GM12878 (cell line): ENCODE measurements around the gene SMPDL3A. TPM values are rescaled to one million over a fixed set of nuclear protein-coding genes. Genes with fewer than 3 reads are reported as not detected.

Experiments used
- ATAC-seq: fragments of 200-7000 bp; cut with Tn5 transposase; 3 replicates; pipeline ENCODE4 v1.9.1; 2020; ENCODE audit warnings: mild to moderate bottlenecking, moderate library complexity
- BruUV-seq: library from RNA; stranded (reverse); fragments of 400-500 nt; replicated peaks from 2 replicates; lab custom pipeline; 2021; lab: Mats Ljungman, UMichigan
- CTCF ChIA-PET: fragments of 300-600 bp; sonication (Branson Sonifier 250); formaldehyde crosslinking; extraction: SDS; loops from one replicate; lab custom pipeline; 2021; ENCODE audit warnings: inconsistent platforms; lab: Yijun Ruan, JAX
- POLR2A ChIA-PET: fragments of 350-600 bp; formaldehyde crosslinking; extraction: SDS; loops from one replicate; lab custom pipeline; 2021; ENCODE audit warnings: inconsistent platforms; lab: Charles Lee
- RAD21 ChIA-PET: fragments of 300-600 bp; sonication (Branson Sonifier 250); formaldehyde crosslinking; loops from one replicate; lab custom pipeline; 2023; ENCODE audit warnings: antibody characterized with exemption; ENCODE audit not compliant: unreplicated experiment; lab: Charles Lee
- SMC1A ChIA-PET: fragments of 300-600 bp; sonication (Branson Sonifier 250); formaldehyde crosslinking; loops from one replicate; lab custom pipeline; 2023; ENCODE audit not compliant: unreplicated experiment, uncharacterized antibody; lab: Charles Lee
- DNase-seq: peaks from one replicate; pipeline ENCODE4 v3.0.0-alpha.2; 2011; ENCODE audit warnings: low read depth, low spot score
- FAIRE-seq: peaks from 3 replicates; lab custom pipeline; 2011; peaks lifted over from hg19 to GRCh38; lab: Jason Lieb, UNC
- H2AFZ ChIP-seq: 2 replicates; pipeline ENCODE4 v1.6.0; 2011; ENCODE audit warnings: low read depth, low read length, control low read depth; ENCODE audit not compliant: control insufficient read depth
- H3K27ac ChIP-seq: 2 replicates; pipeline ENCODE4 v1.5.1; 2011; ENCODE audit warnings: control low read depth; ENCODE audit not compliant: control insufficient read depth, insufficient read depth
- H3K27me3 ChIP-seq, 2 experiments: replicated peaks in 1 of 2; 2 replicates each; pipeline versions ENCODE4 v1.6.0 to v1.6.1; 2011; ENCODE audit warnings: low read length in 1 of 2; ENCODE audit not compliant: control insufficient read depth in 2 of 2, insufficient read depth in 2 of 2
- H3K36me3 ChIP-seq, 2 experiments: 2 replicates each; pipeline ENCODE4 v1.5.1; 2011; ENCODE audit warnings: low read length in 1 of 2; ENCODE audit not compliant: control insufficient read depth in 2 of 2, insufficient read depth in 2 of 2
- H3K4me1 ChIP-seq: 2 replicates; pipeline ENCODE4 v1.6.1; 2011; ENCODE audit warnings: mild to moderate bottlenecking, low read length, moderate library complexity, mixed read lengths; ENCODE audit not compliant: control insufficient read depth, insufficient read depth
- H3K4me2 ChIP-seq: 2 replicates; pipeline ENCODE4 v1.6.0; 2011; ENCODE audit warnings: control low read depth; ENCODE audit not compliant: control insufficient read depth, insufficient read depth
- H3K4me3 ChIP-seq: fragments of 200-600 bp; sonication (generic); 2 replicates; pipeline ENCODE4 v1.5.1; 2016
- H3K79me2 ChIP-seq: 2 replicates; pipeline ENCODE4 v1.6.0; 2011; ENCODE audit warnings: low read length; ENCODE audit not compliant: control insufficient read depth, insufficient read depth
- H3K9ac ChIP-seq: 2 replicates; pipeline ENCODE4 v1.8.0; 2011; ENCODE audit warnings: low read length, control low read depth, mixed read lengths; ENCODE audit not compliant: control insufficient read depth, insufficient read depth
- H3K9me3 ChIP-seq: replicated peaks from 3 replicates; pipeline ENCODE4 v1.5.1; 2011; ENCODE audit warnings: mild to moderate bottlenecking, low read length; ENCODE audit not compliant: control insufficient read depth, insufficient read depth
- H4K20me1 ChIP-seq: 2 replicates; pipeline ENCODE4 v1.6.0; 2011; ENCODE audit not compliant: control insufficient read depth, insufficient read depth
- CBX3 ChIP-seq: fragments of 200-600 bp; sonication (generic); IDR thresholded peaks from 2 replicates; pipeline ENCODE4 v1.6.1; 2016; ENCODE audit warnings: low read depth, borderline replicate concordance
- IKZF1 ChIP-seq: fragments of 450-650 bp; conservative IDR thresholded peaks from 2 replicates; pipeline ENCODE4 v1.6.1; 2017; ENCODE audit warnings: antibody characterized with exemption, mild to moderate bottlenecking
- IRF5 ChIP-seq: fragments of 450-650 bp; IDR thresholded peaks from 2 replicates; pipeline ENCODE4 v1.6.1; 2017; ENCODE audit warnings: borderline replicate concordance
- JUNB ChIP-seq: IDR thresholded peaks from 2 replicates; pipeline ENCODE4 v1.6.1; 2016; ENCODE audit warnings: antibody characterized with exemption, mild to moderate bottlenecking
- KAT2A ChIP-seq: conservative IDR thresholded peaks from 2 replicates; pipeline ENCODE4 v1.6.1; 2011; ENCODE audit warnings: low read depth, low read length; ENCODE audit not compliant: control insufficient read depth
- KDM1A ChIP-seq: fragments of 200-600 bp; sonication (generic); IDR thresholded peaks from 2 replicates; pipeline ENCODE4 v1.6.1; 2016; ENCODE audit warnings: borderline replicate concordance
- MYC ChIP-seq: IDR thresholded peaks from 2 replicates; pipeline ENCODE4 v1.6.1; 2011; ENCODE audit warnings: mild to moderate bottlenecking, low read length, moderate library complexity, inconsistent platforms; ENCODE audit not compliant: insufficient read depth, insufficient replicate concordance, insufficient read length, severe bottlenecking
- POLR2AphosphoS5 ChIP-seq: IDR thresholded peaks from 2 replicates; pipeline ENCODE4 v1.6.1; 2011; ENCODE audit warnings: mild to moderate bottlenecking, low read length, inconsistent platforms
- RBBP5 ChIP-seq: fragments of 200-600 bp; sonication (generic); conservative IDR thresholded peaks from 2 replicates; pipeline ENCODE4 v1.6.1; 2016
- TCF7 ChIP-seq: IDR thresholded peaks from 2 replicates; pipeline ENCODE4 v1.6.1; 2014; ENCODE audit warnings: antibody characterized with exemption, borderline replicate concordance
- ZBED1 ChIP-seq: IDR thresholded peaks from 2 replicates; pipeline ENCODE4 v1.6.1; 2016; ENCODE audit warnings: borderline replicate concordance
- WGBS: methylation state at CpG from one replicate; pipeline ENCODE4 v1.1.6; 2016; ENCODE audit warnings: low lambda C conversion rate; ENCODE audit not compliant: insufficient replicate concordance, insufficient coverage; ENCODE audit errors: missing lambda C conversion rate; 5-methylcytosine and 5-hydroxymethylcytosine counted together
- in situ Hi-C: fragments of 300-500 bp; cut with MboI; formaldehyde crosslinking; loops from 9 replicates; pipeline ENCODE4 v1.14.3; 2018; ENCODE audit warnings: mixed read lengths
- intact Hi-C: fragments of 100-400 bp; cut with micrococcal nuclease; formaldehyde crosslinking; loops from one replicate; pipeline ENCODE4 v1.14.2; 2022; ENCODE audit not compliant: unreplicated experiment
- polyA plus RNA-seq, 11 experiments: library from polyadenylated mRNA; depleted of rRNA in 4 of 11; unstranded in 6 of 11; stranded (reverse) in 5 of 11; fragments of >200 nt; fragmentation: Nextera tagmentation in 4 of 11; fragmentation: Illumina TruSeq in 1 of 11; extraction: Ambion mirVana in 4 of 11; extraction: Trizol in 1 of 11; gene quantifications; 1 replicate in 1 of 11; 2 replicates in 10 of 11; pipeline versions ENCODE4 v1.2.1 to v1.2.3, GENCODE V29; 2011 to 2016; ENCODE audit warnings: inconsistent platforms in 2 of 11, missing spikeins in 2 of 11, low read depth in 1 of 11
- total RNA-seq, 4 experiments: library from RNA; depleted of rRNA in 3 of 4; stranded (reverse); fragments of >200 nt in 3 of 4; fragmentation: Illumina TruSeq in 1 of 4; extraction: Trizol in 1 of 4; gene quantifications; 2 replicates each; pipeline versions ENCODE4 v1.2.1 to v1.2.3, GENCODE V29; 2013 to 2021
- TF ChIP-seq, protein P1 (sequence below): fragments of 450-650 bp; formaldehyde crosslinking; IDR thresholded peaks from 2 replicates; pipeline ENCODE4 v1.5.0; 2022; ENCODE audit warnings: mild to moderate bottlenecking, missing genetic modification characterization
- TF ChIP-seq, protein P2 (sequence below): IDR thresholded peaks from 2 replicates; pipeline ENCODE4 v1.6.1; 2011; ENCODE audit warnings: mild to moderate bottlenecking, low read depth, low read length, moderate library complexity; ENCODE audit not compliant: insufficient replicate concordance
- TF ChIP-seq, protein P3 (sequence below): fragments of 150-350 bp; IDR thresholded peaks from 2 replicates; pipeline ENCODE4 v1.6.1; 2014; ENCODE audit warnings: mild to moderate bottlenecking, low read depth, low read length

The SMPDL3A gene
- total and polyA plus RNA-seq, 10 of the 15 experiments (the other 5 are each of a cell fraction or from before 2014, with no cell fraction given), result 0.05 to 0.91 (median 0.09) TPM; not detected in 3

DNA sequence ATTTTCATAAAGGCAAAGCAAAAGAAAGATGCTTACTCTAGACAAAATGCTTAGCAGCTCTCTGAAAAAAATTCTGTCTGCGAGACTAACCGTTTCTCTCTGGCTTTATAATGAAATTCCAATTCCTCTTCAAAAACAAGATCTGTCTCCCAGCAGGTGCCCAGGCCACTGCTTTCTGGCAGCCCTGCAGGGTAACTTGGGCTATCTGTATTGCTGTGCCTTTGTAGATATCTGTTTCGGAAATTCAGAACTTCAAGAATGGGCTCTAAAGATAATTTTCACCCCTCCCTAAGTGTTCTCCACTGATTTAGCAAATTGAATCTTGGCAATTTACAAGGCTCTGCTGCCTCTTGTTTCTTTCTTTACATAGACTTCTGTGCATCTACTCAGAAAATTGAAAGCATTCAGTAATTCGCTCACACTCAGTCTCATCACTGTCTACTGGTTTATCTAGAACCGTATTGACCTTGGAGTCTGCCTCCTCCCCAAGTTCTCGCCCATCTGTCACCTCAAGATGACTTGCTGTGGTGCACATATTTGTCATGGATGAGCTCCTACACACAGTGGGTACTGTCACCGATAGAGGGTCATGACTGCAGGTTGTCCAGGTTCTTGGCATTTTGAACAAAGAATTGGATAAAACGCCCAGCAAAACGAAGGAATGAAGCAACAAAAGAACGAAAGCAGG, 35.9 kb upstream of the SMPDL3A start:
- H3K27ac ChIP-seq, result no peak overlapping the region
- ChIA-PET SMC1A (interaction anchor here (0.8 to 6.0 kb wide), 22 partner anchors 9 to 261 kb away, joined by 3 to 98 read pairs (median 4); partner anchors contain the start of gene SMPDL3A), RAD21 (interaction anchor here (0.7 to 6.3 kb wide), 12 partner anchors 20 to 143 kb away, joined by 3 to 57 read pairs (median 5); partner anchors contain the start of genes PKIB and SMPDL3A), CTCF (interaction anchor here (0.8 to 6.6 kb wide), 13 partner anchors 9 to 117 kb away, joined by 3 to 67 read pairs (median 4); partner anchors contain the start of gene SMPDL3A), POLR2A (interaction anchor here (0.6 to 2.4 kb wide), 4 partner anchors 31 to 45 kb away, joined by 3 to 14 read pairs (median 8); partner anchors contain the start of gene SMPDL3A)
- H4K20me1 ChIP-seq, result no peaks in the 10 kb centered on the region
- H3K27me3 ChIP-seq, result no peaks in the 10 kb centered on the region
- no peak overlapping the region for H3K4me2 ChIP-seq
- BruUV-seq, result no TSS peak
- FAIRE-seq, result no peak
- ATAC-seq, result no peak
- H3K36me3 ChIP-seq, result no peaks in the 10 kb centered on the region
- 0 out of 2 replicates have a peak, but pooled peaks cover 3% of the 10 kb centered on the region for H3K4me1 ChIP-seq
- no peaks in the 10 kb centered on the region for H3K79me2 ChIP-seq
- H3K4me3 ChIP-seq, result no peak overlapping the region
- in situ Hi-C loops, result no loop called here
- intact Hi-C loops, result no loop called here
- no peak overlapping the region for H3K9ac ChIP-seq
- no peaks in the 10 kb centered on the region for H3K9me3 ChIP-seq
- H2AFZ ChIP-seq, result no peak overlapping the region
- no peak for DNase-seq
- 33% methylated on average over 10 of the region's 10 CpGs for WGBS
- TF ChIP-seq KDM1A (no peak), MYC (no peak), JUNB (no peak), POLR2AphosphoS5 (no peak), TCF7 (no peak), IRF5 (no peak), KAT2A (no peak), RBBP5 (no peak), CBX3 (no peak), ZBED1 (no peak), IKZF1 (no peak)
- TF ChIP-seq, protein P1, sequence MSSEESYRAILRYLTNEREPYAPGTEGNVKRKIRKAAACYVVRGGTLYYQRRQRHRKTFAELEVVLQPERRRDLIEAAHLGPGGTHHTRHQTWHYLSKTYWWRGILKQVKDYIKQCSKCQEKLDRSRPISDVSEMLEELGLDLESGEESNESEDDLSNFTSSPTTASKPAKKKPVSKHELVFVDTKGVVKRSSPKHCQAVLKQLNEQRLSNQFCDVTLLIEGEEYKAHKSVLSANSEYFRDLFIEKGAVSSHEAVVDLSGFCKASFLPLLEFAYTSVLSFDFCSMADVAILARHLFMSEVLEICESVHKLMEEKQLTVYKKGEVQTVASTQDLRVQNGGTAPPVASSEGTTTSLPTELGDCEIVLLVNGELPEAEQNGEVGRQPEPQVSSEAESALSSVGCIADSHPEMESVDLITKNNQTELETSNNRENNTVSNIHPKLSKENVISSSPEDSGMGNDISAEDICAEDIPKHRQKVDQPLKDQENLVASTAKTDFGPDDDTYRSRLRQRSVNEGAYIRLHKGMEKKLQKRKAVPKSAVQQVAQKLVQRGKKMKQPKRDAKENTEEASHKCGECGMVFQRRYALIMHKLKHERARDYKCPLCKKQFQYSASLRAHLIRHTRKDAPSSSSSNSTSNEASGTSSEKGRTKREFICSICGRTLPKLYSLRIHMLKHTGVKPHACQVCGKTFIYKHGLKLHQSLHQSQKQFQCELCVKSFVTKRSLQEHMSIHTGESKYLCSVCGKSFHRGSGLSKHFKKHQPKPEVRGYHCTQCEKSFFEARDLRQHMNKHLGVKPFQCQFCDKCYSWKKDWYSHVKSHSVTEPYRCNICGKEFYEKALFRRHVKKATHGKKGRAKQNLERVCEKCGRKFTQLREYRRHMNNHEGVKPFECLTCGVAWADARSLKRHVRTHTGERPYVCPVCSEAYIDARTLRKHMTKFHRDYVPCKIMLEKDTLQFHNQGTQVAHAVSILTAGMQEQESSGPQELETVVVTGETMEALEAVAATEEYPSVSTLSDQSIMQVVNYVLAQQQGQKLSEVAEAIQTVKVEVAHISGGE (CRISPR knock-in tag), result no peak
- TF ChIP-seq, protein P2, sequence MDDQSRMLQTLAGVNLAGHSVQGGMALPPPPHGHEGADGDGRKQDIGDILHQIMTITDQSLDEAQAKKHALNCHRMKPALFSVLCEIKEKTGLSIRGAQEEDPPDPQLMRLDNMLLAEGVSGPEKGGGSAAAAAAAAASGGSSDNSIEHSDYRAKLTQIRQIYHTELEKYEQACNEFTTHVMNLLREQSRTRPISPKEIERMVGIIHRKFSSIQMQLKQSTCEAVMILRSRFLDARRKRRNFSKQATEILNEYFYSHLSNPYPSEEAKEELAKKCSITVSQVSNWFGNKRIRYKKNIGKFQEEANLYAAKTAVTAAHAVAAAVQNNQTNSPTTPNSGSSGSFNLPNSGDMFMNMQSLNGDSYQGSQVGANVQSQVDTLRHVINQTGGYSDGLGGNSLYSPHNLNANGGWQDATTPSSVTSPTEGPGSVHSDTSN, result no peak
- TF ChIP-seq, protein P3, sequence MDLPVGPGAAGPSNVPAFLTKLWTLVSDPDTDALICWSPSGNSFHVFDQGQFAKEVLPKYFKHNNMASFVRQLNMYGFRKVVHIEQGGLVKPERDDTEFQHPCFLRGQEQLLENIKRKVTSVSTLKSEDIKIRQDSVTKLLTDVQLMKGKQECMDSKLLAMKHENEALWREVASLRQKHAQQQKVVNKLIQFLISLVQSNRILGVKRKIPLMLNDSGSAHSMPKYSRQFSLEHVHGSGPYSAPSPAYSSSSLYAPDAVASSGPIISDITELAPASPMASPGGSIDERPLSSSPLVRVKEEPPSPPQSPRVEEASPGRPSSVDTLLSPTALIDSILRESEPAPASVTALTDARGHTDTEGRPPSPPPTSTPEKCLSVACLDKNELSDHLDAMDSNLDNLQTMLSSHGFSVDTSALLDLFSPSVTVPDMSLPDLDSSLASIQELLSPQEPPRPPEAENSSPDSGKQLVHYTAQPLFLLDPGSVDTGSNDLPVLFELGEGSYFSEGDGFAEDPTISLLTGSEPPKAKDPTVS, result no peak
